A549 (cell line): ENCODE data around the gene NTRK2.

Experiments used
- CHD4 ChIP-seq: fragments of 200-600 bp; sonication (generic); IDR thresholded peaks from 2 replicates; pipeline ENCODE4 v1.6.1; 2016; ENCODE audit warnings: antibody characterized with exemption, mild to moderate bottlenecking, borderline replicate concordance
- POLR2A ChIP-seq: IDR thresholded peaks from 2 replicates; pipeline ENCODE4 v1.6.1; 2012; ENCODE audit warnings: mild to moderate bottlenecking, low read length

DNA sequence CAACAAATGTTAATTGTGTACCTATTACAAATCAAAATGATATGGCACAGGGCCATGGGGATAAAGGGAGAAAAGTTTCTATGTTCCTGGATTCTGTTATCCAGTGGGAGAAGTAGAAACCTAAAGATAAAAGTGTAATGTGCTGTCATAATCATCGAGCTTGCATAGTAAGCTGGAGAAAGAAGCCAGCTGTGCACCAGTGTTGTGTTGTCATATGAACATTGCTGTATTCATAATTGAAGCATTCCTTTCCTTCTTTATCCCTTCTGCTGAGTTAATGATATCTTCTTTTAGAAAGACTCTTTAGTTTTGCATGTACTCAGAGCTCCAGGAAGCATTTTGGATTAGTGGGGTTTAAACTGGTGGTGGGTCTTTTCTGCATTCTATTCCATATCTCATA, 39.5 kb downstream of the NTRK2 start:
- TF ChIP-seq POLR2A (no peak), CHD4 (no peak)
